ENCODE measurements around the gene OPA3. TPM values are rescaled to one million over a fixed set of nuclear protein-coding genes. Genes with fewer than 3 reads are reported as not detected.

Gene OPA3
- total and polyA plus RNA-seq, 5 donors from 2014 or later: 4.7 to 8.2 (median 6.9) TPM

Other genes with a start within 250 kb of the OPA3 start
- 0.54 TPM for gene KLC3, start 244.1 kb downstream of the OPA3 start, total RNA-seq
- not detected for gene KLC3, start 244.1 kb downstream of the OPA3 start, polyA plus RNA-seq
- 15.5 TPM for gene ERCC2, start 214.2 kb downstream of the OPA3 start, total RNA-seq
- 1 to 10 TPM; 4.4 to 7.5 (median 6.4) TPM for gene ERCC2, start 214.2 kb downstream of the OPA3 start, polyA plus RNA-seq
- 7.4 TPM for gene PPP1R13L, start 179.7 kb downstream of the OPA3 start, total RNA-seq
- under 1 TPM; 0.17 to 0.94 (median 0.57) TPM for gene PPP1R13L, start 179.7 kb downstream of the OPA3 start, polyA plus RNA-seq
- gene POLR1G, start 178.2 kb downstream of the OPA3 start, total RNA-seq: 2.1 TPM
- 1 to 10 TPM; 1.6 to 3.6 (median 2.4) TPM for gene POLR1G, start 178.2 kb downstream of the OPA3 start, polyA plus RNA-seq
- gene ERCC1, start 160.9 kb downstream of the OPA3 start, total RNA-seq: 30.5 TPM
- gene ERCC1, start 160.9 kb downstream of the OPA3 start, polyA plus RNA-seq: 10 to 100 TPM; 25.9 to 28.7 (median 26.3) TPM
- 731 TPM for gene FOSB, start 116.8 kb downstream of the OPA3 start, total RNA-seq
- 10 to 100 TPM in 2 of 4 donors, 1 to 10 TPM in 2; 5.2 to 12.7 (median 9.6) TPM for gene FOSB, start 116.8 kb downstream of the OPA3 start, polyA plus RNA-seq
- 1.5 TPM for gene RTN2, start 87.8 kb downstream of the OPA3 start, total RNA-seq
- under 1 TPM; 0.09 to 0.88 (median 0.28) TPM for gene RTN2, start 87.8 kb downstream of the OPA3 start, polyA plus RNA-seq
- gene PPM1N, start 86.4 kb downstream of the OPA3 start, total RNA-seq: 2.3 TPM
- gene PPM1N, start 86.4 kb downstream of the OPA3 start, polyA plus RNA-seq: 1 to 10 TPM; 2.5 to 6.7 (median 3.7) TPM
- 115 TPM for gene VASP, start 77.3 kb downstream of the OPA3 start, total RNA-seq
- gene VASP, start 77.3 kb downstream of the OPA3 start, polyA plus RNA-seq: 10 to 100 TPM; 40.3 to 53.2 (median 50.4) TPM
- not detected for gene GPR4, start 17.4 kb upstream of the OPA3 start, total RNA-seq
- not detected for gene GPR4, start 17.4 kb upstream of the OPA3 start, polyA plus RNA-seq
- 90.0 TPM for gene EML2, start 54.6 kb upstream of the OPA3 start, total RNA-seq
- 10 to 100 TPM; 15.1 to 23.8 (median 18.3) TPM for gene EML2, start 54.6 kb upstream of the OPA3 start, polyA plus RNA-seq
- gene GIPR, start 83.4 kb upstream of the OPA3 start, total RNA-seq: 9.3 TPM
- under 1 TPM in 3 of 4 donors, not detected in 1; 0.15 to 0.19 (median 0.17) TPM for gene GIPR, start 83.4 kb upstream of the OPA3 start, polyA plus RNA-seq
- 271 TPM for gene SNRPD2, start 107.2 kb upstream of the OPA3 start, total RNA-seq
- 1,000 to 10,000 TPM; 1,054 to 1,255 (median 1,105) TPM for gene SNRPD2, start 107.2 kb upstream of the OPA3 start, polyA plus RNA-seq
- 10.0 TPM for gene QPCTL, start 107.9 kb upstream of the OPA3 start, total RNA-seq
- gene QPCTL, start 107.9 kb upstream of the OPA3 start, polyA plus RNA-seq: 1 to 10 TPM in 1 of 4 donors, under 1 TPM in 3; 0.37 to 1.1 (median 0.52) TPM
- 26.5 TPM for gene FBXO46, start 146.1 kb upstream of the OPA3 start, total RNA-seq
- gene FBXO46, start 146.1 kb upstream of the OPA3 start, polyA plus RNA-seq: 10 to 100 TPM in 3 of 4 donors, 1 to 10 TPM in 1; 8.0 to 12.0 (median 10.5) TPM
- not detected for gene MEIOSIN, start 148.6 kb upstream of the OPA3 start, total RNA-seq
- gene MEIOSIN, start 148.6 kb upstream of the OPA3 start, polyA plus RNA-seq: not detected
- gene SIX5, start 184.4 kb upstream of the OPA3 start, total RNA-seq: 1.3 TPM
- under 1 TPM in 3 of 4 donors, not detected in 1; 0.17 to 0.31 (median 0.20) TPM for gene SIX5, start 184.4 kb upstream of the OPA3 start, polyA plus RNA-seq
- 68.1 TPM for gene DMPK, start 197.7 kb upstream of the OPA3 start, total RNA-seq
- 1 to 10 TPM in 3 of 4 donors, under 1 TPM in 1; 0.61 to 1.6 (median 1.5) TPM for gene DMPK, start 197.7 kb upstream of the OPA3 start, polyA plus RNA-seq
- 63.8 TPM for gene DMWD, start 208.0 kb upstream of the OPA3 start, total RNA-seq
- 10 to 100 TPM; 13.5 to 18.3 (median 15.7) TPM for gene DMWD, start 208.0 kb upstream of the OPA3 start, polyA plus RNA-seq
- 0.20 TPM for gene RSPH6A, start 230.5 kb upstream of the OPA3 start, total RNA-seq
- not detected for gene RSPH6A, start 230.5 kb upstream of the OPA3 start, polyA plus RNA-seq